Measurements from ENCODE around the gene RASGEF1C. TPM values are rescaled to one million over a fixed set of nuclear protein-coding genes. Genes with fewer than 3 reads are reported as not detected.

The RASGEF1C gene
- total RNA-seq, 4 donors from 2014 or later: 1.7 TPM; not detected in 3

DNA sequence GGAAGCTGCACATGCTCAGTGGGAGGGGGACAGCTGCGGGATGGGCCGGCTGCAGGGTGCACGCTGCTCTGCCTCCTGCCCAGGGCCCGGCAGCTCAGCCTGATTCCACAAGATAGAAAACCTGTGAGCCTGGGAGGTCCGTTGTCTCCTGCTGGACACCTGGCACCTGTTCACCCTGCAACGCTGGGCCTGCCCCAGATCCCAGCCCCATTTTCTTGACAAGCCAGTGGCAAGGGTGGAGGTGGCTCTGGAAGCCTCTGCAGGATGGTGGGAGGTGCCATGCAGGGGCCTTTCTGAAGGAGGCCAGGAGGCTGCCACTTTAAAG lies 69.3 kb downstream of the RASGEF1C start:
- H3K36me3 ChIP-seq: no peaks in the 10 kb centered on the region
- H3K27ac ChIP-seq: no peak overlapping the region
- H3K27me3 ChIP-seq: no peaks in the 10 kb centered on the region
- H3K9me3 ChIP-seq: no peaks in the 10 kb centered on the region
- H3K4me1 ChIP-seq: no peaks in the 10 kb centered on the region
- DNase-seq: peak in 2 of 3 donors; percentile 4 to 34
- H3K4me3 ChIP-seq: no peak overlapping the region
- no peak for TF ChIP-seq POLR2A (IDR thresholded peaks at IDR 0.05)
- TF ChIP-seq, protein P1, sequence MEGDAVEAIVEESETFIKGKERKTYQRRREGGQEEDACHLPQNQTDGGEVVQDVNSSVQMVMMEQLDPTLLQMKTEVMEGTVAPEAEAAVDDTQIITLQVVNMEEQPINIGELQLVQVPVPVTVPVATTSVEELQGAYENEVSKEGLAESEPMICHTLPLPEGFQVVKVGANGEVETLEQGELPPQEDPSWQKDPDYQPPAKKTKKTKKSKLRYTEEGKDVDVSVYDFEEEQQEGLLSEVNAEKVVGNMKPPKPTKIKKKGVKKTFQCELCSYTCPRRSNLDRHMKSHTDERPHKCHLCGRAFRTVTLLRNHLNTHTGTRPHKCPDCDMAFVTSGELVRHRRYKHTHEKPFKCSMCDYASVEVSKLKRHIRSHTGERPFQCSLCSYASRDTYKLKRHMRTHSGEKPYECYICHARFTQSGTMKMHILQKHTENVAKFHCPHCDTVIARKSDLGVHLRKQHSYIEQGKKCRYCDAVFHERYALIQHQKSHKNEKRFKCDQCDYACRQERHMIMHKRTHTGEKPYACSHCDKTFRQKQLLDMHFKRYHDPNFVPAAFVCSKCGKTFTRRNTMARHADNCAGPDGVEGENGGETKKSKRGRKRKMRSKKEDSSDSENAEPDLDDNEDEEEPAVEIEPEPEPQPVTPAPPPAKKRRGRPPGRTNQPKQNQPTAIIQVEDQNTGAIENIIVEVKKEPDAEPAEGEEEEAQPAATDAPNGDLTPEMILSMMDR (IDR thresholded peaks at IDR 0.05): no peak

DNA sequence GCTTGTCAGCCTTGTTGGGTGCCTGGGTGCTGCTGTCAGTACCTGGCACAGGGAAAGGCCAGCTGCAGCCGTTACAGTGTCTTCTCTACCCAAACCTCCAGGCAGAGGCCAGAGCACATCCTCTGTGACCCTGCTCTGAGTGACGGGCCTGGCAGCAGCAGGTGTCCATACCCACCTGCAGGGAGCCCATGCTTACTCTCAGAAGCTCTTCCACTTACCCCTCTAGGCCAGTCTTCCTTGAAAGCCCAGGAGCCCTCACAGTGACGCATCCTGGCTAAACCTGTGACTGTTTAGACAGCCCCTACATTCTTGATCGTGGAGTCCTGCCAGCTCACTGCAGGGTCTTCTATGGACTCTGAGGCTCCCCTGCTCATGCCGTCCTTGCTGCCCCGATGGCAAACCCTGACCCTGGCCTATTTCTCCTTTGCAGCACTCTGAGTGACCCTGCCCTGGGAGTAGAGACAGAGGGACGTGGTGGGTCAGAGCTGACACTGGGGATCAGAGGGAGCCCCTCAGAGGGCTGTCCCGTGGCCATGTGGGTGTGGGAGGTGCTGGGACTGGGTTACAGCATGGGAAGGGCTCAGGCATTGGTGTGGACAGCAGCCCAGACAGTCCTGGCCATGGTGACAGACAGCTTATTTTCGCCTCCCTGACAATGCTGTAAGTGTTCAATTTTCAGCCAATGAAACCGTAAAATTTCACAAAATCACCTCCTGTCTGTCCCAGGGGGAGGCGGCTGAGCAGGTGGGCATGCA lies 69.9 kb downstream of the RASGEF1C start:
- Histone ChIP-seq H3K27ac (no peak overlapping the region), H3K27me3 (no peaks in the 10 kb centered on the region), H3K4me3 (no peak overlapping the region), H3K36me3 (no peaks in the 10 kb centered on the region), H3K9me3 (no peaks in the 10 kb centered on the region), H3K4me1 (no peaks in the 10 kb centered on the region)
- peak in 1 of 3 donors; percentile 8 for DNase-seq
- TF ChIP-seq POLR2A (IDR thresholded peaks at IDR 0.05): no peak
- TF ChIP-seq, protein P1 (IDR thresholded peaks at IDR 0.05): no peak

DNA sequence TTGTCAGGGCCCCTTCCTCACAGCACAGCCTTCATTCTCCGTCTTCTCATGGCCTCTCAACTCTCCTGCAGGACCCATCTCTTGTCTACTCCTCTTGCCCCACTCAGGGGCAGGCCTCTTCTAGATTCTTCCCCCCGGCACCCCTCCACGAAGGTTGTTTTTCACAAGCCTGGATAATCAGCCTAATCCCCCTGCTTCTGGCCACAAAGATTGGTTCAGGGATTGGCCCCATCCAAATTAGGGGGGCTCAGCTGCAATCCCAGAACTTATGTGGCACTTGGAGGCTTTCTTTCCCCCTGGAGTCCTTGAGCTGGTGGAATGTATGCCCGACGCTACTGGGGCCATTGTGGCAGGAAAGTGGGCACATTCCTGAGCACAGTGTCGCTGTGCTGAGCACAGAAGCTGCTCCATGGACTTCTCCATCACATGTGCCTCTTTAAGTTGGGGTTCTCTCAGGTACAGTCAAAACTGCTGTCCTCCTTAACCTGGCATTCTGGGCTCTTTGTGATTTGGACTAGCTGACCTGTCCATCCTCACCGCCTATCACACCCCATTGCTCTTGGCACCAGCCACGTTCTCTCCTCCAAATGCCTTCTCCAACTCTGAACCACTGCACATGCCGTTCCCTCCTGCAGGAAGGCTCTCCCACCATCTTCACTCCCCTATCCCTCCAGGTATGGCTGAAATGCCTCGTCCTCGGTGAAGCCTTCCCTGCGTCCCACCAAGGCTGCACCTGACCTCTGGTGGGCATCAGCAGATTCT lies 70.6 kb downstream of the RASGEF1C start:
- no peak overlapping the region for H3K4me3 ChIP-seq
- DNase-seq: peak in 1 of 3 donors; percentile 8
- no peaks in the 10 kb centered on the region for H3K4me1 ChIP-seq
- no peaks in the 10 kb centered on the region for H3K36me3 ChIP-seq
- H3K27ac ChIP-seq: no peak overlapping the region
- no peaks in the 10 kb centered on the region for H3K27me3 ChIP-seq
- TF ChIP-seq, protein P1 (IDR thresholded peaks at IDR 0.05): no peak
- no peak for TF ChIP-seq POLR2A (IDR thresholded peaks at IDR 0.05)
- no peaks in the 10 kb centered on the region for H3K9me3 ChIP-seq

DNA sequence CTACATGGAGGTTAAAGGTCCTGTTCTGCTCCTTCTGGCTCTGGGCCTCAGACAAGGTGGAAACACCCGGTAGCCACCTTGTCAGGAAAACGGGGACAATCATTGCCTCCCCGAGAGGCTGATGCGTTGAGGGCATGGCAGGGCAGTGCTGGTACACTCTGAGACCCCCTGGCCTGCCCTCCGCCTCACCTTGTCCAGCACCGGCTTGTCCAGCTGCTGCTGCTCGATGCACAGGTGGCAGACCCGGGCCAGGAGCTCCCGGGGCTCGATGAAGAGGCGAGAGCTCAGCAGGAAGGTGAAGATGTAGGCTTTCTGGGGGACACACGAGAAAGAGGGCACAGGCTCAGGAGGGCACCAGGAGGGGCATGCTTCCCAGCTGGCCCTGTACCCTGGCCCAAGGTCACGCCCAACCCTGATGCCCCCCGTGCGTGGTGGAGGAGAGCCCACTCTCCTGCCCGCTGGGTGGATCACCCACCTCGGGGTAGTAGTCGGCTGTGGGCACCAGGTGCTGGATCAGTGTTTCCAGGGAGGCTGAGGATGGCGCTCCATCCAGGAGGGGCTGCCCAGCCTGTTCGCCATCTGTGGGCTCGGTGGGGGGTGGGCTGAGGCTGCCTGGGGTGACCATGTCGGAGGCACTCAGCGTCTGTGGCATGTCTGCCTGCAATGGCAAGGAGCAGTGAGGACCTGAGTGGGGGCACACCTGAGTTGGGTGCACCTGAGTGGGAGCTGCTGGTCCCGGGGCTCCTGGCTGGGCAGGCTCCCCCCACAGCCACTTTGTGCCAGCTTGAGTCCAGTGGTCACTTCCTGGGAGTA lies 71.4 kb downstream of the RASGEF1C start:
- Histone ChIP-seq H3K9me3 (no peaks in the 10 kb centered on the region), H3K27ac (no peak overlapping the region), H3K4me3 (no peak overlapping the region), H3K4me1 (no peaks in the 10 kb centered on the region), H3K27me3 (no peaks in the 10 kb centered on the region), H3K36me3 (no peaks in the 10 kb centered on the region)
- TF ChIP-seq, protein P1 (IDR thresholded peaks at IDR 0.05): no peak
- TF ChIP-seq POLR2A (IDR thresholded peaks at IDR 0.05): no peak
- DNase-seq: peak in 2 of 3 donors; percentile 8 to 33

DNA sequence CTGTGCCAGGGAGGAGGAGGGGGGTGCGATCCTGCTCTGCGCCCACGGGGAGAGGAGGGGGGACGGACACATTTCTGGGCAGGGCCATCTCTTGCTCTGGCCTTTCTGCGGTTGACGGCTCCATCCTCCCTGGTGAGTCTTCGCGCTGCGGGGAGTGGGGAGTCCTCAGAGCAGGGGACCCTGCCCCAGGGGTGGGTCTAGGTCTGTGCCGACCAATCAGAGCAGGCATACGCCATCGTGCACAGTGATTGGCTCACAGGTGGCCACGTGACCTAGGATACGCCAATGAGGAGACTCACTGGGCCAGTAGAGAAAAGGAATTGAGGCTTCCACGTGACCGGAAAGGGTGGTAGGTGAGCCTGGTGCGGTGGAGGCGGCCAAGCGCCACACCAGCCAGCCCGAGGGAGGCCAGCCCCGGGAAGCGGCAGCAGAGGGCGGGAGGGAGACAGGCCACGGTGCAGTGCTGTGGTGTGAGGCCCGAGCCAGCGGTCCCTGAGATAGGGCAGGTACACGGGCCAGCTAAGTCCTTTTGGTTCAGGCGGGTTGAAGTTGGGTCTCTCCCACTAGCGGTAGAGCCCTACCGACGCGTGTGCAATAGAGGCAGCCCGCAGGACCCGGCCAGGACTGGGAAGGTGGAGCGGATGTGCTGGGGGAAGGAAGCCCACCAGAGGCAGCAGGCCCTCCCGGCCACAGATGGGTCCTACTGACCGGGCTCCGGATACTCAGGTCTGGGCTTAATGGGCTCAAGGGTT lies 72.2 kb downstream of the RASGEF1C start:
- Histone ChIP-seq H3K27me3 (no peaks in the 10 kb centered on the region), H3K9me3 (no peaks in the 10 kb centered on the region), H3K36me3 (no peaks in the 10 kb centered on the region), H3K4me1 (no peaks in the 10 kb centered on the region), H3K4me3 (no peak overlapping the region), H3K27ac (no peak overlapping the region)
- DNase-seq: peak in 2 of 3 donors; percentile 12 to 36
- TF ChIP-seq, protein P1 (IDR thresholded peaks at IDR 0.05): no peak
- no peak for TF ChIP-seq POLR2A (IDR thresholded peaks at IDR 0.05)

Data from Peyer's patch (tissue), 4 donors.